Measurements from ENCODE around the gene HTR2C. TPM values are rescaled to one million over a fixed set of nuclear protein-coding genes. Genes with fewer than 3 reads are reported as not detected.
"Not testable (repeated sequence)": the region's sequence is repeated elsewhere in the genome, so short reads cannot be mapped to it uniquely, and the experiment has no call there.

The HTR2C gene
- not detected in 2 replicates for total RNA-seq (2014; rRNA removed; shearing (Covaris generic))
- not detected in 2 replicates for polyA plus RNA-seq (2015; cell fraction: cytosol; rRNA removed)
- polyA plus RNA-seq (2015; cell fraction: nucleus; rRNA removed) = not detected in 2 replicates

DNA sequence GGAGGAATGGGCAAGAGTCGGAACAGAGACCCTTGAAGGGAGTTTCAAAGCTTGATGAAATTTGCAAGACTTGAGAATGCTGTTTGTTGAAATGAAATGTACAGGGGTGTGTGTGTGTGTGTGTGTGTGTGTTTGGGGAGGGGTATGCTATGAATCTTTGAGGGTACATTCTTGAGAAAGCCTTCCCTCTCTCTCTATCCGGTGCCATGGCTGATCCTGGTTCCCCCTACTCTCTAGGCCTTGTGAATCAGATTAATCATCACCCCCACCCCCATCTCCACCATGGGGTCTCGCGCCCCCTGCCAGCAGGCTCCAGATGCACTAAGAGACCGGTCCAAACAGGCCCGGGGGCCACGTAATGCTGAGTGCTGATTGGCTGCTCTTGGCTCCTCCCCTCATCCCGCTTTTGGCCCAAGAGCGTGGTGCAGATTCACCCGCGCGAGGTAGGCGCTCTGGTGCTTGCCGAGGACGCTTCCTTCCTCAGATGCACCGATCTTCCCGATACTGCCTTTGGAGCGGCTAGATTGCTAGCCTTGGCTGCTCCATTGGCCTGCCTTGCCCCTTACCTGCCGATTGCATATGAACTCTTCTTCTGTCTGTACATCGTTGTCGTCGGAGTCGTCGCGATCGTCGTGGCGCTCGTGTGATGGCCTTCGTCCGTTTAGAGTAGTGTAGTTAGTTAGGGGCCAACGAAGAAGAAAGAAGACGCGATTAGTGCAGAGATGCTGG lies at the start of gene HTR2C:
TSS of gene HTR2C (plus strand) at position 441 of the 729 bp plus-strand sequence. CDS start 142,851 bp downstream, outside the sequence.
- in situ Hi-C loops (cut with HindIII; ENCODE audit: low pct_unique_long_range_greater_than_20kb, low sequenced_read_pairs) = no loop called here
- DNase-seq (ENCODE audit: low read depth, low spot score) = no peak

DNA sequence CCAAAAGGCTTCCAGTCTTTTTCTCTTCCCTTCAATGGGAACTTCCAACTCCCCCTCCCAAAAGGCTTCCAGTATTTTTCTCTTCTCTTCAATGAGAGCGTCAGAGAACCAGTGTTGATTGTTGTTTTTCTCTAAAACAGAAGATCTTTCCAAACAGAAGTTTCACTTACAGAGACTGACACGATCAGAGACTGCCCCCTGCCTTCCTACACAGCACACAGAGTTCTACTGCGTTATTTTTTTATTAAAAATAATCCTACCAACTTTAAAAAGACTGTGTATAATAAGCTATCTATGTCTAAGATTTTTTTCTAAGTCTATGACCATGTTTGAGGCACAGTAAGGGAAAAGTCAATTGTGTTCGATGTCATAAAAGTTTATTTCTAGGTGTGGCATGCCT lies 3.5 kb upstream of the HTR2C start:
- peak; percentile 35 for DNase-seq (ENCODE audit: low read depth, low spot score)
- in situ Hi-C loops (cut with HindIII; ENCODE audit: low pct_unique_long_range_greater_than_20kb, low sequenced_read_pairs) = no loop called here

DNA sequence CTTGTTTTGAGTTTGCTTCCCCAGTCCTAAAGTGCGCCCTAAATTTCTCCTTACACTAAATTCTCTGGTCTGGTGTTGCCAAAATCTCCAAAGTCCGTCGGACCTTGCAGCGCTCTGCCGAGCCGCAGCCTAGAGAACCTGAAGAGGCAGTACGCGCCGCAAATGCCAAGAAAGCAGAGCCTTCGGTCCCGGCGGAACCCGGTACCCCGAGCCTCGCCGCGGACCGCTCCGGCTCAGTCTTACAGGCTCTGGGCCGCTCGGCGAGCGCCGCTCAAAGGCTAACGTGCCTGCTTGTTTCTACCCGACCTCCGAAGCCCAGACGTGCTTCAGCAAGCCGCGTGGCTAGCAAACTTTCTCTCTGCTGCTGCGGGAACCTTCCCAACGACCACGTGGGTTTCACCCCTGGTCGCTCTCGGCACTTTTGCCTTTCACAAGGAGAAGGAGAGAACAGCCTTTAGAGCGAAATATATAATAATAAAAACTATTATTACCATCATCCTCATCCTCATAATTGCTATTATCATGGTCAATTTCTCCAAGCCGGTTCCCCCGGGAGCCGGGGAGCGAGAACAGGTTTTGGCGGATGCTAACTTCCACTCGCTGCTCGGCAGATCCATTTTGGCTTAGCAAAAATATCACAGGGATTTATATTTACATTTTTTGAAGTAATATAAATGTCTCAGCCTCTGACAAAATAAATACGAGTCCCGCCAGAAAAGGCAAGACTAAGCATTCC lies 2.2 kb upstream of the HTR2C start:
- in situ Hi-C loops (cut with HindIII; ENCODE audit: low pct_unique_long_range_greater_than_20kb, low sequenced_read_pairs) = no loop called here
- DNase-seq (ENCODE audit: low read depth, low spot score) = no peak

DNA sequence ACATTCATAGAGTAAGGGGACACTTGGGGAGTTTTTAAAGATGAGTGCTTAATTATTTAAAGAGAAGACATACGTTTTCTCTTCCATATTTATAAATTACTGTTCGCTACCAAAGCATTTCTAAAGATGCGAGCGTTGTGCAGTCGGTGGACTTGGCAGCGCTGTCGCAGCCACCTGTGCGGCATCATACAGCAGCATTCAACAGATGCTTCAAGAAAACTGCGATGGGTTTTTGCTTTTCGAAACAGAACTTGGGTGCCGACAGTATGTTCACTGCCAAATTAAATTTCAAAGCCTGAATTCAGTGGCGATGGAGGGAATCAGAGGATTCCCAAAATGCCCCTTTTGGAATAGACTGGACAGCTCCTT lies 1.6 kb upstream of the HTR2C start:
- in situ Hi-C loops (cut with HindIII; ENCODE audit: low pct_unique_long_range_greater_than_20kb, low sequenced_read_pairs) = no loop called here
- DNase-seq (ENCODE audit: low read depth, low spot score) = no peak

DNA sequence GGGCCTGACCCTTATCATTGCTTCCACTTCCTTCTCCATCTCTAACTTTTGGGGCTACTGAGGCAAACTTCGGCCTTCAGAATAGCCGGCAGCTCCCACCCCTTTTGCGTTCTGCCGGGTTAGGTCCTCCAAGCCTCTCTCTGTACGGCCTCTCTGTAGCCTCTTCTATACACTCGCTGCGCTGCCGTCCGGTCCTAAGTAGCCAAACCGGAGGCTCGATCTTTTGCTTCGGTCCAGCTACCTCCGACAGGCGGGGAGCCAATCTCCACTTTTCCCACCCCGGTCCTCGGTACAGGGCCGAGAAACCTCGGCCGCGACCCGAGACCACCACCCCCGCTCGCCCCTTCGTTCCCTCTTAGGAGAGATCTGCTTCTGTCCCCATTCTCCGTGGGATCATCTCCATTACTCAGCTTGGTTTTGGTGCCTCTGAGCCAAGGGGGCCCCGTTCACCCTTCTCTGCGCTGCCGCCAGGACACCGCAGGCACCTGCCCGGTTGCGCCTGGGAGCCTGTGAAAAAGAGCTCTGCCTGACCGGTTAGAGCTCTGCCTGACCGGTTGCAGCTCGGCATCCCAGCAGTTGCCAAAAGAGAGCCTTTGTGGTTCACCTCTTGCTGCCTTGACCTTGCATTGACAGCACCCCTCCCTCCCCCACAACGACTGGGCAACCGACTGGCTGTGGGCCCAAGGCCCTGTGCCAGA lies 1.0 kb upstream of the HTR2C start:
- in situ Hi-C loops (cut with HindIII; ENCODE audit: low pct_unique_long_range_greater_than_20kb, low sequenced_read_pairs) = no loop called here
- no peak for DNase-seq (ENCODE audit: low read depth, low spot score)

DNA sequence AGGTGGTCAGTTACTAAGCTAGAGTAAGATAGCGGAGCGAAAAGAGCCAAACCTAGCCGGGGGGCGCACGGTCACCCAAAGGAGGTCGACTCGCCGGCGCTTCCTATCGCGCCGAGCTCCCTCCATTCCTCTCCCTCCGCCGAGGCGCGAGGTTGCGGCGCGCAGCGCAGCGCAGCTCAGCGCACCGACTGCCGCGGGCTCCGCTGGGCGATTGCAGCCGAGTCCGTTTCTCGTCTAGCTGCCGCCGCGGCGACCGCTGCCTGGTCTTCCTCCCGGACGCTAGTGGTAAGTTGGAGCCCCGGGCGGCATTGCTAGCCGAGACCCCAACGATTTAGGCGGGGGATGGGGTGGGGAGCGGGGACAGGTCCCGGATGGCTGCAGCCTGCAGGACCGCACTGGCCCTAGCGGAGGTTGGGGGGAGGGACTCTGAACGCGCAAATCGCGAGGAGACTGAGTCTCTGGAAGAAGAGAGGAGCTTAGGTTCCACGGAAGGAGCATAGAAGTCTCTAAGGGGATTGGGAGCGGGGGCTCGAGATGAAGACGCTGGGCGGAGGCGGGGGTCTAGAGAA lies 573 bp downstream of the HTR2C start:
- no peak for DNase-seq (ENCODE audit: low read depth, low spot score)

DNA sequence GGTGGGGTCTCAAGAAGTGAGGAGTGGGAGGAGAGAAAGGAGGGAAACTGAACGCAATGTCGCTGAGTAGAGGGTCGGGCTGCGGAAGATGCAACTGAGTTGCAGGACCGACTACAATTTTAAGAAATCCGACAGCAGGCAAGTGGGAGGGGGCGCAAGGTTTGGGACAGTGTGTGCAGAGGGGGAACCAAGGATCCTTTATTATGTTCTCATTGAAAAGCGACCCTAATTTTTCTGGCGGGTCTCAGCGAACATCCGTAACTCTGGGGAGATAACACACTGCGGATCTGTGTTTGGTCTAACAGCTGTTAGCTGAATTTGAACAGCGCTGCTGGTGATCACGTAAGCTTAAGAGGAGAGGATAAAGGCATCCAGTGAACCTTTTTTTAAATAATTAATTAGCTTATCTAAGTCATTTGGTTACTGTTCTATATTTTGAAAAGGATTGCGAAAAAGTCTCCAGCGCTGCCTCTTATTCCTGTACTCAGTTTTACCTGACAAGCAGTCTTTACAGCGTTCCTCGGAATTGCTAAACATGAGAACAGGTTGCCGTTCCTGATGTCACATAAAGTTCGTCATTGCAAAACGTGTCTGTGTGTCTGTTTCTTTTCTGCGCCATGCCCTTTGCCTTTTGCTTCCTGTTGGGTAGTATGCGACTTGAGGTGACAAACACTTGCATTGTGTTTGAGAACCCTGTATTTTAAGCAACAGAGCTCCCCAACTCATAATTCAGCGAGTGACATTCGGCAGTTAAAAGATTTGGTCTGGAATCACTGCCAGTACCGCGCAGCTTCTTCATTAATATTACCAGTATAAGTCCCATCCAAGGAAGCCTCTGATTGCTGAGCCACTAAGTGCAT lies 1.3 kb downstream of the HTR2C start:
- no peak for DNase-seq (ENCODE audit: low read depth, low spot score)
- in situ Hi-C loops (cut with HindIII; ENCODE audit: low pct_unique_long_range_greater_than_20kb, low sequenced_read_pairs) = no loop called here

More for the DNA sequence above, 573 bp downstream of the HTR2C start:
- in situ Hi-C loops (cut with HindIII; ENCODE audit: low pct_unique_long_range_greater_than_20kb, low sequenced_read_pairs) = no loop called here

DNA sequence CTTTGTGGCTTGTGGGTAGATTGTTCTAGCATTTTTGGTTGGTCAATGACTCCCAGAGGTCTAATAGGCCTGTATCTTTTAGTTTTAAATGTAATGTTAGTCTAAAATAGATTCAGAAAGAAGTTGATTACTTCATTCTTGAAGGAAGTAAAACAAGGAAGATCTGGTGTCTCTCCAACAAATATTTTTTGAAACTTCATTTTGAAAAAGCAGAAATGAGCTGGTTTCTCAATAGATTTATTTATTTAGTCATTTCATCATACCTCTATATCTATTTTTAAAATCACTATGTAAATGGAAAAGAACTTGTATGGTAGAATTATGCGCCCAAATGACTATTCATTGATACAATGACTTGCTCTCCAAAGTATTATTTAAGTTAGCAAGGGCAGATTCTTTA lies 7.2 kb downstream of the HTR2C start:
- DNase-seq (ENCODE audit: low read depth, low spot score) = no peak
- in situ Hi-C loops (cut with HindIII; ENCODE audit: low pct_unique_long_range_greater_than_20kb, low sequenced_read_pairs) = no loop called here

DNA sequence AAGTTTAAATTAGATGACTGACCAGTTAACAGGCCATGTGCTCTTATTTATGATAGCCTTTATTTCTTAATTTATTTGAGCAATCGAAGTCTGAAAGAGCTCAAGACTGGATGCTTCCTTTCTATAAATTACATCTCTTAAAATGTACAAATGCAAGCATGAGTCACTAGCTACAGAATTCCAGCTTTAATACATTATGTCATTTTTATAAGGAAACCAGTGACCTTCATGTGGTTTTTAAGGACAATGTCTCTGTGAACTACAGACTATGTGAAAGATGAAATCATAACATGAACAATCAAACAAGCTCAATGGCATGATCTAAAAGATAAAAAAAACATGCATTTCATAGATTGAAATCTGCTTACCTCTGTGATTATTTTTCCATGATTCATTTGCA lies 15.4 kb downstream of the HTR2C start:
- no peak for DNase-seq (ENCODE audit: low read depth, low spot score)
- in situ Hi-C loops (cut with HindIII; ENCODE audit: low pct_unique_long_range_greater_than_20kb, low sequenced_read_pairs) = no loop called here

DNA sequence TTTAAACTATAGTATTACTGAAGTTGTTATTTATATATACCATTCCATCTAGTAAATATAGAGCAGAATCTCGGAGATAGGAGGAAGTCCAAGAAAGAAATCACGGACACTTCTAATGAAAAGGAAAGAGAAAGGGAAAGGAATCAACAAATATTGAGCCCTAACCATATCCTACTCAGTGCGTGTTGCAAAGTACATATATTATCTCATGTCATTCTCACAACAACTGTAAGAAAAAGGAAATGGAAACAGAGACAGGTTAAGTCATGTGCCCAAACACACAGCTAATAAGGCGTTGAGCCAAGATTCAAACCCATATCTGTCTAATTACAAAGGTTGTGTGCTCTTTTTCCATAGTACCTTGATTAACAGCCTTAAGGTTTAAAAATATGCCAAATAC lies 16.0 kb downstream of the HTR2C start:
- no peak for DNase-seq (ENCODE audit: low read depth, low spot score)
- in situ Hi-C loops (cut with HindIII; ENCODE audit: low pct_unique_long_range_greater_than_20kb, low sequenced_read_pairs) = no loop called here

DNA sequence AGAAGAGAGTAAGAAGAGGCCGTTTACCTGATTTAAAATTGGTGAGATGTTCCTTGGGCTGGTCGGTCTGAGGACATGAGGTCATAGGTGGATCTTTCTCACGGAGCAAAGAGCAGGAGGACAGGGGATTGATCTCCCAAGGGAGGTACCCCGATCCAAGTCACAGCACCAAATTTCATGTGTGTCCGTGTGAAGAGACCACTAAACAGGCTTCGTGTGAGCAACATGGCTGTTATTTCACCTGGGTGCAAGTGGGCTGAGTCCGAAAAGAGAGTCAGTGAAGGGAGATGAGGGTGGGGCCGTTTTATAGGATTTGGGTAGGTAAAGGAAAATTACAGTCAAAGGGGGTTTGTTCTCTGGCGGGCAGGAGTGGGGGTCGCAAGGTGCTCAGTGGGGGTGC lies 22.7 kb downstream of the HTR2C start:
- DNase-seq (ENCODE audit: low read depth, low spot score); in situ Hi-C loops (cut with HindIII; ENCODE audit: low pct_unique_long_range_greater_than_20kb, low sequenced_read_pairs): not testable (repeated sequence)

DNA sequence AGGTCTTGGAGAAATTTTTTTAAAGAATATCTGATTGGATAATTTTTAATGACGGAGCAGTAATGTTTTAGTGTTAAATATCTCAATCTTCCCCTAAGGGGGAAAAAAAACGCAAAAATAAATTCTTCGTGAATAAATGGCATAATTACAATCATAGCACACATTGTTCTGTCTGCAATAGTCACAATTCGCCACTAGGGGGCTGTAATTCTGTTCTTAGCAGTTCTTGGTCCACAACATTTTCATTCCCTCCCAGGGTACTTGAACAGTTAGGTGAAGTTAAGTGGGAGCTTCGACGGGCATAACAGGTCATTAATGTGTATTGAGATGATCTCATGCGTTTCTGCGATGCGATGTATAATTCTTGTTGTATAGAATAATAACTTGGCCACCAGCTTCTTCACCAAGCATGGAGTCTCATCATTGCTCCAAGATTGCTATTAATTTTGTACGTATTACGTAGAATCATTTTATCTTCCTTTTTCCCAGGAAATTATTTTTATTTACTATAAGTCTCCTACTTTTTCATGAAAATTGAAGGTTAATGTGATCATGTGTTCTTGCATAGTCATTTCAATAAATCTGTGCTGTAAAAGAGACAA lies 27.2 kb downstream of the HTR2C start:
- peak; percentile 60 for DNase-seq (ENCODE audit: low read depth, low spot score)
- in situ Hi-C loops (cut with HindIII; ENCODE audit: low pct_unique_long_range_greater_than_20kb, low sequenced_read_pairs) = no loop called here

DNA sequence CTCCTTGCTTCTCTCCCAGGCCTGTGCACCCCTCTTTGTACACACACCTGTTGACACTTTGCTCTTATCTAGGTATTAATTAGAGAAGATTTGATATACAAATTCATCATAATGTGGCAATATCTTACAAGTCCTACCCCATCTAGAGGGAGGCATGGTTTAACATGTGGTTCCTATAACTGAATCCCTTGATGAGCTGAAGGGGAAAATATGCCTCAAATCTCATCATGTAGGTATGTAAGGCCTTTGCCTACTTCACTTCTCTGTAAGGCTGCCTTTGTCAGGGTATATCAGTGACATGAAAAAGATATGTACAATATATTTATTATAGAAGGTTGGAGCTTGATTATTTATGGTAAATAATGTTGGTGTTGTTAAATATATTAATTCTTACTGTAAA lies 31.9 kb downstream of the HTR2C start:
- DNase-seq (ENCODE audit: low read depth, low spot score) = no peak
- in situ Hi-C loops (cut with HindIII; ENCODE audit: low pct_unique_long_range_greater_than_20kb, low sequenced_read_pairs) = no loop called here

DNA sequence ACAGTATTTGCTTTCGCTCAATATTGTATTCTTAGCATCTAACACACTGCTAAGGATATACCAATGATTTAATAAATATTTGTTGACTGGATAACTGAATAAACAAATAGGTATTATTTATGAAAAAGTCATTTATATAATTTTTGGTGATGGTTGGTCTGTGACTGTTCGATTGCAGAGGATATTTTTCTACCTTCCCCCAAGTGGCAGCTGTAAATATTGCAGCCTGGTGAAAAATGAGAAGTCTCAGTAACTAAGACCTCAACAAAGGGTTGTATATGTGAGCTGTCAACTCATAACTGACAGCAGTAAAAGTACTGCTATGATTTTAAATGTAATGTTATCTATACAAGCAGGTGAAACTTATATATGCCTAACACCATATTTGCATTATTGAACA lies 36.0 kb downstream of the HTR2C start:
- in situ Hi-C loops (cut with HindIII; ENCODE audit: low pct_unique_long_range_greater_than_20kb, low sequenced_read_pairs) = no loop called here
- DNase-seq (ENCODE audit: low read depth, low spot score) = peak; percentile 11

DNA sequence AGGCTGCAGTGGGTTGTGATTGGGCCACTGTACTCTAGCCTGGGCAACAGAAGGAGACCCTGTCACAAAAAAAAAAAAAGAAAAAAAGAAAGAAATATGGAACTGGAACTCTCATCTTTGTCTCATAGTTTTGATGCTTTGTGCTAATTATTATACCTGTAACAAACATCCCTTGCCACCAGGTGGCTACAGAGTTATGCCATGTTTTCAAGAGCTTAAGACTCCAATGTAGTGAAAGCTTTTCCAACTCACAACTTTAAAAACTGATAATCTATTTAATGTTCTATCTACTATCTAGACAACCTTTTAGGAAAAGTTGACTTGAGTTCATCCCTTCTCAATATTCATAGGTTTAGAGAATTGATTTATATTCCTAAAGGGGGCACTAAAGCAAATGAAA lies 42.4 kb downstream of the HTR2C start:
- in situ Hi-C loops (cut with HindIII; ENCODE audit: low pct_unique_long_range_greater_than_20kb, low sequenced_read_pairs) = no loop called here
- peak; percentile 31 for DNase-seq (ENCODE audit: low read depth, low spot score)

DNA sequence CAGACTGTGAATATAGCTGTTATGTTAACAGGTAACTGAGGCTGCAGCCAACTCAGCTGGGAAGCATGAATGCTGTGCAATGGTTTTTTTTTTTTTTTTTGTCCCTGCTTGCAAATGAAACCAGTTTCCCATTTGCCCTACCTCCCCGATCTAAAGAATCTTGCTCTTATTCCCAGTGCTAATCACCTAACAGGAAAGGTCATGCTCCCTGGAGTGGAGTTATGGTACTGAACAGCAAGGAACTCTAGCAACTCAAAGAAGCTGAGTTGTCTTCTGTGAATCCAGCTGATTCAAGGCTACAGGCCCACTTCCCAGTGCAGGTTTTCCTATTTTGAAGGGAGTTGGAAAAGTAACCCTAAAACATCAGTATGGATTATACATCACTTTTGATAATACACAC lies 52.1 kb downstream of the HTR2C start:
- in situ Hi-C loops (cut with HindIII; ENCODE audit: low pct_unique_long_range_greater_than_20kb, low sequenced_read_pairs) = no loop called here

DNA sequence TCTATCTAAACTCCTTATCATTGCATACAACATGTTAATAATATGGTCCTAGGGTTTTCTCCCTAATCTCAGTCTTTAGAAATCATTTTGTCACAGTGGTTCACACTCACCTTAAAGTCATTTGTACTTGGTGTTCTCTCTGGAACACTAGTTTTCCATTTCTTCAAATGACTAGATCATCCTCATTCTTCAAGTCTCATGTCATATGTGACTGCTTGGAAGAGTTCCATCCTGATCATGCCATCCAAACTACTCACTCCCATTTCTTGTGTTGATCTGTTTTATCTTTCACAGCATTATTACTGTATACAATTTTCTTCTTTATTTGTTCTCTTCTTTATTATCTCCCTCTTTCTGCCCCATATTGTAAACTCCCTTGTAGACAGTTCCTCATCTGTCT lies 66.5 kb downstream of the HTR2C start:
- DNase-seq (ENCODE audit: low read depth, low spot score) = no peak
- in situ Hi-C loops (cut with HindIII; ENCODE audit: low pct_unique_long_range_greater_than_20kb, low sequenced_read_pairs) = no loop called here

More for the DNA sequence above, 52.1 kb downstream of the HTR2C start:
- DNase-seq (ENCODE audit: low read depth, low spot score) = no peak

Data from SK-MEL-5 (cell line).